Panc1 (cell line): Measurements from ENCODE around the gene GTPBP4.

Experiments used
- CTCF ChIP-seq: fragments of 450-650 bp; IDR thresholded peaks from 2 replicates; pipeline ENCODE4 v1.5.1; 2017; ENCODE audit warnings: mild to moderate bottlenecking
- POLR2AphosphoS5 ChIP-seq: IDR thresholded peaks from 2 replicates; pipeline ENCODE4 v1.6.1; 2012; ENCODE audit warnings: mild to moderate bottlenecking, low read depth, low read length, moderate library complexity
- SIN3A ChIP-seq: IDR thresholded peaks from 2 replicates; pipeline ENCODE4 v1.6.1; 2012; ENCODE audit warnings: low read depth, mild to moderate bottlenecking, low read length, moderate library complexity, borderline replicate concordance; ENCODE audit not compliant: insufficient read depth
- TCF7L2 ChIP-seq: IDR thresholded peaks from 2 replicates; pipeline ENCODE4 v1.6.1; 2011; ENCODE audit warnings: mild to moderate bottlenecking, low read depth, low read length, inconsistent platforms

DNA sequence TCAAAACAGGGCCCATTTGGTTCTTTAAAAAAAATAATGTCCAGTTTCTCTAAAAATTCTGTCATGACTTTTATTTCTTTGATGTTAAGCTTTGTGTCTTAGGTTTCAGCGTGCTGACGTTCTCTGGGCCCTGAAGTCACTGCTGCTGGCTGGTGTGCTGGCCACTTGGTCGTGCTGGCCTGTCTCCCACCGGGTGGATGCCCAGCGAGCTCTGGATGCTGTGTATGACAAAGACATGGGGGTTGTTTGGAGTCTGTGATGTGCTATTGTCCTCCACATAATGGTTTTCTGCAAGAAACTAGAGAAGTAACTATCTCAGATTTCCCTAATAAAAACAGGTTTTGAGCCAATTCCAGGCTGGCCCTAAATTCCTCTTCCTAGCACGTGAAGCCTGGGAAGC, 47.0 kb downstream of the GTPBP4 start:
- no peak for TF ChIP-seq CTCF
- no peak for TF ChIP-seq TCF7L2
- TF ChIP-seq SIN3A, result no peak
- TF ChIP-seq POLR2AphosphoS5, result no peak
